GM18867 (cell line): Measurements from ENCODE around the gene HSPA12A.

Experiments used
- ATAC-seq: cut with Tn5 transposase; IDR thresholded peaks from one replicate; pipeline ENCODE4 v1.9.1; 2021; ENCODE audit warnings: mild to moderate bottlenecking, moderate library complexity; ENCODE audit not compliant: unreplicated experiment

HSPA12A gene

DNA sequence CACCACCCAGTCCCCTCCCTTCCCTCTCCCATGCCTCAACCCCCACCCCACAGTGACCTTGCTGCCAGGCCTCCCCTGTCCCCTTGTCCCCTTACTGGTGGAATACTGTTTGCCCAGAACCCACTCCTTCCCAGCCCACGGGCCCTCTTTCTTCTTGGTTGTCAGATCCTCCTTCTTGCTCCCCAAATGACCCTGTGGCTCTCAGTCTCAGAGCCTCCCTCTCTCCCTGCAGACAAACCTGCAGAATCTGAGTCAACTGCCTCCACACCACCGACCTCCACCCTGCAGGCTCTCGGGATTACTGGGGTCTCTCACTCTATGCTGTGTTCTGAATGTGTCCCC, 47.5 kb downstream of the HSPA12A start:
- no peak for ATAC-seq

DNA sequence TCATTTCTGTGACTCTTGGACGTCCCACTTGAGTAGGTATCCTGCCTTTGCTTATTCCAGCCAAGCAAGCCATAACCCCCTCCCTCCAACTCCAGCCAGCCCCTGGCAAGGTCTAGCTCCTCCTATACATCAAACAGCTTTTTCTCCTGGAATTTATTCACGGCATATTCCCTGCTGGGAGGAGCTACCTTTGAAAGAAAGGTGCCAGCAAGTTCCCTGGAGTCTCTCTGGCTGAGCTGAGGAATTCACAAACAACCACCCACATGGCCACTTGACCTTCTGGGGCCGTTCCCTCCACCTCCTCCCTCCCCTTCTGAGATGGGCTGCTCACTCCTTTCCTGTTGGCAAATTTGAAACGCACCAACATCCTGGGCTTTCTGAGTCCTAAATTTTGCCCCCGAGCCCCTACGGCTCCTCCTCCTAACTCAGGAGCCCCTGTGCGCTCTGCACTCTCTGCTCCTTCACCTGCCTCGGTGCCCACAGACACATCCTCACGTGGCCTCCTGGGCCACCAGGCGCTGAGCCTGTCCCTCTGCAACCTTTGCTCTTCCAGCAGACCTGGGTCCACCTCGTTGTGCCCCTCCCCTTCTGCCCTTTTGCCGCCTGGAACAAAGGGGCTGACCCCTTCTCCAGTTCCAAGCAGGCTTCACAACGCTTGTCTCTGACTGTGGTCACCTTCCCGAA, 48.0 kb downstream of the HSPA12A start:
- ATAC-seq: no peak

DNA sequence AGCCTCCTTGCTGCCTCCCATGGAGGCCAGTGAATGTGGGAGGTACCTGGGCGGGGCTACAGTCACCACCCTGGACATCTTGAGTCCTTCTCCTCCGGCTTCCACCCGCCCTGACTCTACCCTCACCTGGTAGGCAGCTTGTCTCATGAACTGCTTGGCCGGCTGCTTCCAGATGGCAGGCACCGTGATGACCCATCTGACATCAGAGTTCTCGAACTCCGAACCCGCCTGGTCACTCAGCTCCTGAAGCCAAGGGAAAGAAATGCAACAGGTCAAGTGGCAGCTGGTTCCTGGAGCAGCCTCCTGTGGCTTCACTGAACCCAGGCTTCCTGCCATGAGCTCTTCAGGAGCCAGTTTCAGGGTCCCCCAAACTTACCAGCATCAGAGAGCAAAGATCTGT, 50.1 kb downstream of the HSPA12A start:
- no peak for ATAC-seq

DNA sequence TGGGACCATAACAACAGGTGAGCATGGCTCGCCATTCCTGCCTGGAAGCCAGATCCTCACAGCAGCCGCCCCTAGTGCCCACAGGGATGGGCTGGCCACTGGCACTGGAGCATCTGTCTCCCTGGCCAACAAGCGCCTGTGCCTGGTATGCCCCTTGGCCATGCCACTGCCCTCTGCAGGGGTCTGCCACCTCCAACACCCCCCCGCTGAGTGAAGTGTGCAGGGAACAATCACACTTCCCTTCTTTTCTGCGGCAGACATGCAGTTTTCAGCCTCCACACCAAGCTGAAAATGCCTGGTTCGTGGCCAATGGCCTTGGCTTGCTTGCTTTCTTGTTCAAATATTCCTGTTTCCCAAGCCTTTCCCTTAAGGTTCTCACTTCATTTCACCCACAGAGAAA, 50.7 kb downstream of the HSPA12A start:
- no peak for ATAC-seq

DNA sequence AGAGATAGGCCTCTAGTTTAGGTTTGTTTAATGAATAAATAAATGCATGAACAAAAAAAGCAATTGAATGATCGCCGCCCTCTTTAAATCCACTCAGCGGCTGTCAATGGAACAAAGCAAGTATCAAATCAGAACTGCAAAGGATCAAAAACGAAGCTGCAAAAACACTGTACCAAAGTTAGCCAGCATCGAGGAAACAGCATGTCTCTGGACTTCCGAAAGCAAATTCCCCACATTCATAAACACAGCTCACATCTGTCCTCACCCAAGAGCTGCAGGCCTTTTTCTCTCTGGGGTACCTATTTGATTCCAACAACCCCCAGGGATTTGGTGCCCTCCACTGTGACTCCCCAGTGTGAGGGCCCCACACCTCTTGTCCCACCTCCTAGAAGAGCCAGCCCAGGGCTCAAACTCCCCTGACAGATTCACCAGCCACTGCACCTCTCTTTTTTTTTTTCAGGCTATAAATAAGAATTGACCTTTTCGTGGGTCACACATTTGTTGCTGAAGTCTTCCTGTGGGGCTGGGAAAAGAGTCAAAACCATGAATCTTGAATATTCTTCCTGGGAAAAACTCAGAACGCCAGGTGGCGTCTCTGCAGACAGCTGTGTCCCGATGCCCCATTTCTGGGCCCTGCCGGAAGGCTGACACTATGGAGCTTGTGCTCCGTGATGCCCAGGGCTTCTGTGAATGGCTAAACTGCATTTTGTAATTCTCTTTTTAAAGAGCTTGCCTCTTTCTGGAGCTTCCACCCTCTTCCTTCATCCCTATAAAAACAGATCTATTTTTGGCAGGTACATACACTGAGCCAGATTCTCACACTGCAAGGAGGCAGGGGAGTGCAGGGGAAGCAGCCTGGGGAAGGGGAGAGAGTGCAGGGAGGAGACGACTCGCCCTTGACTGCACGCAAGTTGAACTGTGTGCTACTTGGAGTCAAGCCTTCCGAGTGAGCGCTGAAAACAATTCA, 51.7 kb downstream of the HSPA12A start:
- no peak for ATAC-seq

DNA sequence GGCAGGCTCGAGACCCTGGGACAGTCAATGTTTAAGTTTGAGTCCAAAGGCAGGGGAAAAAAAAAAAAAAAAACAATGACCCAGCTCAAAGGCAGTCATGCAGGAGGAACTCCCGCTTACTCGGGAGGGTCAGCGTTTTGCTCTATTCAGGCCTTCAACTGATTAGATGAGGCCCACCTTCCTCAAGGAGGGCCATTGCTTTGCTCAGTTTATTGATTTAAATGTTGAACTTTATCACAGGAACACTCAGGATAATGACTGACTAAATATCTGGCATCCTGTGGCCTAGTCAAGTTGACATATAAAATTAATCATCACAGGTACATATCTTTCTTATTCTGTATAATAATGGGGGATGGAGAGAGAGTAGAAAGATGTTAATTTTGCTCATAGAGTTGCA, 52.6 kb downstream of the HSPA12A start:
- no peak for ATAC-seq

DNA sequence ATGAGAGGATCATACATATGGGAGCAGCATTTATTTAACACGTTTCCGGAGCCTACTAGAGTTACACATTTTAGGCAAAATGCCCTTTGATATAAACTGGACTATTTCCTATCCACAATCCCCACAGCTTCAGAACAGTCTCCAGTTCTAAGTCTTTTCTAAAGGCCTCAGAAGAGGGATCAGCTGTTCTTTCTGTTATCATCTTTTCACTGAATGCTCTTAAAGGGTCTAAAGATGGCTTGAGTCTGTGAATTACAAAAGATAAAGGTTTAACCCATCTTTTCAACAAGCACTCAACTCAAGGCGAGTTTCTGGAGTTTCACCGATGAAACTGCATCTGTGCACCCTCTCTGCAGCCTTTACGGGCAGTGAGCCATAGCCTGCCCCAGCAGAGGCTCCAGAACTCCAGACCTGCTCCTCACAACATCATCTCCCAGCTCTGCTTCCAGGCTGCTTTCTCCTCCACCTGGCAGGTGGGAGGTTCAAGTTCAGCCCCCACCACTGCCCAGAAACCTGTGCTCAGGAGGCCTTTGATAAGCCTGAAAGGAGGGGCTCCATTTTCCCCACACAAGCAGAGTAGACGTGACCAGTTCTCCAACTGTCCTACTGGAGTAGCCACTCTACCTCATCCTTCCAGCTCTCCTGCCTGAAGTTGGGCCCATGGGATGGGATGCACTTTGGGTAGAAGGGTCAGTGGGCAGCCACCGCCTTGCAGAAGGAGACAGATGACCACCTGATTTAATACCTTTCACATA, 53.4 kb downstream of the HSPA12A start:
- no peak for ATAC-seq

DNA sequence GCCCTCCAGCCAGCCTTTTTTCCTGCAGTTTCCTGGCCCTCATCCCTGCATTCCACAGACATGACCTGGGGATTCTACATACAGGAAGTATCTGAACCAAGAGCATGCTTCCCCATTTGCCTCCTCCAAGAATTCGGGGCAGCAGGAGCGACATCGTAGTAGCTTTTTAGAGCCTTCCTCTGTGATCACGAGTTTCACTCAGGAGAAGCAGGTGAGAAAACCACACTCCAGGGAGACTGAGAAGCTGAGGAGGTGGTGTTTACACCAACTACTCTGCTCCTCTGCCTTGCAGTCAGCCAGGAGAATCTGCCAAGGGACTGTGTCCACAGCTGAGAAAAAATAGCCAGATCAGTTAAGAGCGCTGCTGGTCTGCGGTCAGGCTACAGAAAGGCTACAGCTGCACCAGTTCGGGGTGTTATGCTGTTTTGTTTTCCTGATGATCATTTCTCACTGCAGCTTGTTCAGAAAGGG, 54.1 kb downstream of the HSPA12A start:
- no peak for ATAC-seq

DNA sequence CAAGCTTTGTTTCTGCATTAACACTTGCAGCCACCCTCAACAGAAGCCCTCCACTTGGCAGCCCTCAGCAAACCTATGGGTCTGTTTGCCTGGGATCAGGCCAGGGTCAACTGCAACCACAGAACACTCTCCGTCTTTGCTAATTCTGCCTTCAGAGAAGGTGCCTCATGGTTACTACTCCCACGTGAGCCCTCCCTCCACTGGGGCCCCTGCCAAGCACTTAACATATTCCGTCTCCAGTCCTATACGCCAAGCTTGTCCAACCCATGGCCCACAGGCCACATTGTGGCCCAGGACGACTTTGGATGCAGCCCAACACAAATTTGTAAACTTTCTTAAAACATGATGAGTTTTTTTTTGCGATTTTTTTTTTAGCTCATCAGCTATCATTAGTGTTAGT, 54.7 kb downstream of the HSPA12A start:
- ATAC-seq: no peak

DNA sequence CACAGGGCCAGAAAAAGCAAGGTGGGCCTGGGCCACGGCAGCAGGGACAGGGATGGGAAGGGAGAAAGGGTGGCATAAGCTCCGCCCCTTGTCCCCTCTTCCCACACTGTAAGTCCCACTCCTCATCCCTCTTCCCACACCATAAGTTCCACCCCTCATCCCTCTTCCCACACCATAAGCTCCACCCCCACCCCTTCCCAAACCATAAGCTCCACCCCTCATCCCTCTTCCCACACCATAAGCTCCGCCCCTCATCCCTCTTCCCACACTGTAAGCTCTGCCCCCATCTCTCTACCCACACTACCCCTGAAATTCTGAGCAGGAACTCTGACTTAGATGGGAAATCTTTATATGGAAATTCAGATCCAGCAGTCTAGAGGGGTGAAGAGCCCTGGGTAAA, 55.7 kb downstream of the HSPA12A start:
- no peak for ATAC-seq

DNA sequence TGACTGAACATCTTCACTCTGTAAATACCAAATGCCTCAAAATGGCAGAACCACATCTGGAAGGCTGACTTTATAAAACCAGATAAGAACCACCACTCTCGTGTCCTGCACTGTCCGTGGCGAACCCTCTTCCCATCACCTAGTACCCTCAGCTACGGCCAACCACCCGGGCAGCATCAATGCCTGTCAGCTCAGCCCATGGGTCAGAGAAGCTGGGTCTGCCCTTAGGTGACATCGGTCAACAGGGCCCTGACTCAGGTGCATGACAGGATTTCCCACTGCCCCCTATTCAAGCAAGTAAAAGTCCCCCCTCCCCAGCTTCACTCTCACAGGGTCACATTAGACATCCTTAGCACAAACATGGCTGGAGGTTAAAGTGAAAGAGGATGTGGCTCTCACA, 56.6 kb downstream of the HSPA12A start:
- no peak for ATAC-seq

DNA sequence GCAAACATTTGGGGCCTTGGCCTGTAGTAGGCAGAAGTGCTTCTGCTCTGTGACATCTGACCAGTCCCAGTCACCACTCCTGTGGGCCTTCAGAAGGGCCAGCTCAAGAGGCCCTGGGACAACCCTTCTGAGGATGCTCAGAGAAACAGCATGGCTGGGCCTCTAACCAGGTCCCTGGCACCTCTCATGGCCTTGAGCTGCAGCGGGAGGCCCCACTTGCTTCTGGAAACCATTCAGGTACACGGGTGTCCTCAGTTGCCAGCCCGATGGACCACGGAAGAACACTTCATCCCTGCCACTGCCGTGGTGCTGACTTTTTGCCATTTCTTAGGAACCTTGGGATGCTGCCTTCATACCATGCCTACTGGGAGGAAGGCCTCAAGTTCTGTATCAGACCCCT, 57.6 kb downstream of the HSPA12A start:
- no peak for ATAC-seq

DNA sequence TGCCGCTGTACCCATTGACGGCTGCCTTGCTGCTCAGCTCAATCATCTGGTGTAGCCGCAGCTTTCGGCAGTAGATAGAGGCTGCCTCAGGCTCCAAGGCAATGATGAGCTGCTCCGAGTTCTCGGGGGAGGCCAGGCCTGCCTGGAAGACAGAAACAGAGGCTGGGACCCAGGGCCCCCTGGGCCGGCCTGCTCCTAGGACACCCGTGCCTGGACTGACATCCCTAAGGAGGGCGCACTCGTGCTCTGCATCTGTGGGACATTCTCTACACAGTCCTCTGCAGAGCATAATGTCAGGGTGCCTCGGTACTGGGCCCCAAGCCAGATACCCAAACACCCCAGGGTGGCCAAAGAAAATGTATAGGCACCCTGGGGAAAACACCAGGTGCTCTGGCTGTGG, 58.5 kb downstream of the HSPA12A start:
- ATAC-seq: no peak

DNA sequence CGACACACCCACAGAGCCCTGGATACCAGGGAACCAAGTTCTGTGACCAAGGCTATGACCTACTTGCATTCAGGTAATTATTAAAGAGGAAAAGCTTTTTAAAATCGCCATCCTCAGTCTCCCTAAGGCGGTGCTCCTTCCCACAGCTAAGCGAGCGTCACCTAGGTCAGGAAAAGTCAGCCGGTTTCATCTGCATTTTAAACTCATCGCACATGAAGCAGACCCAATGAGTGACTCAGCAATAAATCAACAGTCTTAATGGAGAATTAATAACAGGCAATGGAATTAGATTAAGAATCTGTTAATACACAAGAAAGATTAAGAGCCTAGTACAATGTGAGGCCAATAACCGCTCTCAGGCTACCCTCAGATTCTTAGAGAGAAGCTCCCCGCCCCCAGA, 59.2 kb downstream of the HSPA12A start:
- no peak for ATAC-seq

DNA sequence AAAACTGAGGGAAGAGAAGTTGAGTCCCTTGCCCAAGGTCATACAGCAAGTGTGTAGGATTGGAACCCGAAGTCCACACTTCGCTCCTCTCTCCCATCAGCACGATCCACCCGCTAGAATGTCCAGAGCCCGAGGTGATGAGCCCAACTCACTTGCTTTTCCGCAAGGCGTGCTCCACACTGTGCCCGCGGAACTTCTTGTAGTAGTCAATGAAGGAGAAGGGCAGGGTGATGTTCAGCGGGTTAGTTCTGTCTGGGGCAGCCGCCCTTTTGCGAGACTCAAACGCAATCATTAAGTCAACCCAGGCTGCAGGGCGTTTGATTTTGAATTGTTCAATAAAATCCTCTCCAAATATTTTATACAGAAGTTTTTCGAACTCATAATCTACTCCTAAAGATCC, 63.0 kb downstream of the HSPA12A start:
- no peak for ATAC-seq

DNA sequence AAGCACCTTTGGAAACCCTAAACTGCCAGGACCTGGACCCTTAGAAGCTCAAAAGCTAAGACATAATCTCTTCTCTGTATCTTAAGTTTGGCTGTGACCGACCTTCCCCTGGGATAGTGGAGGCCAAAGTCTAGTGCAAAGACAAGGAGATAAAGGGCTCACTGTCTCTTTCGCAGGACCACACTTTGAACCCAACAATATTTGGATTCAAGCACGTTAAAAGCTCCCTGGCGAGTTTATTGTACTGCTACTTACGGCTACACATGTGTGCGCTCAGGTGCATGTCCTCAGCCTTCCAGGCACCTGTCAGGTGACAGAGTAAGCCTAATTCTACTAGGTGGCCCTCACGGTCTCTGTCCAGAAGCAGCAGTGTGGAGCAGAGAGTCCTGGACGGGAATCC, 65.7 kb downstream of the HSPA12A start:
- ATAC-seq: no peak

DNA sequence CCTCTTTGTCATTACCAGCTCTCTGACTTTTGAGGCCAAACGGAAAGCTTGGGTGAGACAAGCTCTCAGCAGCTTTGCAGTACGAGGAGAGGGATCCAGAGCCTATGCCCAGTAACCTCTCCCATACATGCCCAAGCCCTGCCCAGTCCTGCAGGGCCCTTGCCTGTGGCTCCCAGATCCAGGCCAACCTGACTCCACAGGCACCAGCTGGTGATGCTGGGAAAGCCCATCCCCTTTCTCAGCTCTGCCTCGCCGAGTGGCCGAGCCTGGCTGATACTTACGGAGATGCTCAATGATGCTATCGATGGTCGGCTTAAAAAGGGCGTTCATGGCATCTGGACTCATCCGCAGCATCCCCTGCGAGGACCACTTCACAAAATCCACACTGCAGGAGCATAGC, 66.2 kb downstream of the HSPA12A start:
- no peak for ATAC-seq

DNA sequence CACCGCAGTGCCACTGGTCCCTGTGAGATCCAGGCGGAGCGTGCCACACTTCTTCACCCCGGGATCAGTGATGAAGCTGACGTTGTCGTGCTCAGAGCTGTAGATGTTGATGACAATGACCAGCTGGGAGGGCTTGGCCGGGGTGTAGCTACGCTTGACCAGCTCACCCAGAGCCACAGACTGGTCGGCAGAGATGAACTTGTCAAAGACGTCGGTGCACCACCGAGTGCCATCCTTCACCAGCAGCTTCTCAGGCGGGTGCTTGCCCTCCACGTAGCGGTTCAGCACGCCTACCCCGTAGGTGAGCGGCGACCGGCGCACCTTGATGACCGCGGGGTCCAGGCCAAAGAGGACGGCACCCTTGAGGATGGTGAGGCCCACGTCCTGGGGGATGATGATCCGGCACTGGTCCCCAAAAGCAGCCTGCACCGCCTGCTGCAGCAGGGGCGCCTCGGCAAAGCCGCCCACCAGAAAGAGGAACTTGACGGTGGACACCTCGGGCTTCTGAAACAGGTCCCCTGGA, 67.4 kb downstream of the HSPA12A start:
- ATAC-seq: no peak

DNA sequence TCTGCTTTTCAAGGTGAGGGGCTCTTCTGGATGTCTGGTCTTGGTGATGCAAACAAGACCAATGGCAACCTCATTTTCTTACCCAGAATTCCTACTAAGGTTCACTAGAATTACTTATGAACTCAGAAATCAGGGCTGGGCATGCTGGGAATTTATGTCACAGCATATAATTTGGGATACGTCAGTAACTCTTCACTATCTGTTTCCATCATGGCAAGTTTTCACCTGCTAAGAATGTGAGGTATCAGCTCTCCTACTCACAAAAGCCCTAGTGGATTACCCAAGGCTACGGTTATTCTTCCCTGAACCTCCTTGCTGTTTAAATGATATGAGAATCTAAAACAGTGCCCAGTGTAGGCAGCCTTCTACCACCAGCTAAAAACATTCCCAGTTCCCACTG, 68.5 kb downstream of the HSPA12A start:
- no peak for ATAC-seq

DNA sequence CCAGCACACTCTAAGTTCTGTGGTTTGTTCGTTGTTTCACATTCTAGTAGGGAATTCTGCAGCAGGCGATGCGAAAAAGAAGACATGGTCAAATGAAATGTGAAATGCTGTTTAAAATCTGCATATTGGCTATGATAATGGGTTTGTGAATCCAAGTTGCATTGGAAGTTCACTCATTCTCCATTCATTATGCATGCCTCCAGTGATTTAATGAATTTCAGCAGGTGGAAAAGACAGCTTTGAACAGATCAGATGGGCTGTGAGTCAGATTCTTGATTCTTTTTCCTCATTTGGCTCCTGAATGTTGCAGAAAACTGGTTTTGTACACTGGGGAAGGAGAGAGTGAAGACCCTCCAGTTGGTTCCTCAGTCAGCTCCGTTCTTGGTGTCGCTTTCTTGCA, 69.5 kb downstream of the HSPA12A start:
- ATAC-seq: no peak

DNA sequence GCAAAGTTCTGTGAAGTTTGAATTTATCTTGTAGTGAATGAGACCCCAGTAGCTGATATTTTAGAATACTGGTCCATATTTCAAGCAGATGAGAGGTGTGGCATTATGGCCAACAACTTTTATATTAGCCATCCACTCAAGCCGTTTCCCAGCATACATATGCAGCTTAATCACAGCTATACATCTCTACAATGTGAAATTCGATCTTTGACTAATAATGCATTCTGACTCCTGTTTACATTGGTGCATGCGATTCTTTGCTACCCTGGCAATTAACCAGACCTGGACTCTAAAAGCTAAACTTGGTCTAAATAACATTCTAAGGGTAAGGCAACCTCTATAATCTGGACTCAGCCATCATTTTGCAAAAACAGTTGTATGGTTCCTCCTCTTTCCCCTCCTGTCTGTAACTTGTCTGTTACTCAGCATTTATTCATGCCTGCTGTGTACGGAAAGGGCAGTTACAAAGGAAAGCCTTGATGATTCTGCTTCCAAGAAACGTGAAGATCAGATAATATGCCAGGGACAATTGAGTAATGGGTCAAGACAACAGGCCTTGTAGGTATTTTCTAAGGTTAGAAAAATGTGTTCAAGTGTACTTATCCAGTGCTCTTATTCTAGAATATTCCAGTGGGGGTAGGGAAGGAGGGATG, 71.0 kb downstream of the HSPA12A start:
- ATAC-seq: no peak
